ENCODE data around the gene UCK1.

Gene UCK1

GRCh38 chr9:131476777-131477345 lies 54.2 kb downstream of the UCK1 start:
- DNase-seq (ENCODE audit: low read depth in 2 of 2), result no peak

- no peak for DNase-seq (ENCODE audit: low read depth in 2 of 2)
These were observed 54.9 kb downstream of the UCK1 start for GRCh38 chr9:131475956-131476776.

DNA sequence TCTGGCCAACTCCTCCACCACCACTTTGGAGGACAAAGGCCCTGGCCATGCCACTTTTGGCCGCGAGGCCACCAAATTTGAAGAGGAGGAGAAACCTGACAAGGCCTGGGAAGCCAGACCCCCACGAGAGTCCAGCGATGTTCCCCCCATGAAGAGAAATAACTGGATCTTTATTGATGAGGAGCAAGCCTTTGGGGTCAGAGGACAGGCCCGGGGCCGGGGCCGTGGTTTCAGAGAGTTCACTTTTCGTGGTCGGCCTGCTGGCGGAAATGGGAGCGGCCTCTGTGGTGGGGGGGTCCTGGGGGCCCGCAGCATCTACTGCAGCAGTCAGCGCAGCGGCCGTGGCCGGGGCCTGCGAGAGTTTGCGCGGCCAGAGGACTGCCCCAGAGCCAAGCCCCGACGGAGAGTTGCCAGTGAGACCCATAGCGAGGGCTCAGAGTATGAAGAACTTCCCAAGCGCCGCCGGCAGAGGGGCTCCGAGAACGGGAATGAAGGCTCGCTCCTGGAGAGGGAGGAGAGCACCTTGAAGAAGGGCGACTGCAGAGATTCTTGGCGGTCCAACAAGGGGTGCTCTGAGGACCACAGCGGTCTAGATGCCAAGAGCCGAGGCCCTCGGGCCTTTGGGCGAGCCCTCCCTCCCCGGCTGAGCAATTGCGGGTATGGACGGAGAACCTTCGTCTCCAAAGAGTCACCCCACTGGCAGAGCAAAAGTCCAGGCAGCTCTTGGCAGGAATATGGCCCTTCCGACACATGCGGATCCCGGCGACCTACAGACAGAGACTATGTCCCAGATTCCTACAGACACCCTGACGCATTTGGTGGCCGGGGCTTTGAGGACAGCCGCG lies 55.7 kb downstream of the UCK1 start:
- no peak for DNase-seq (ENCODE audit: low read depth in 2 of 2)

DNA sequence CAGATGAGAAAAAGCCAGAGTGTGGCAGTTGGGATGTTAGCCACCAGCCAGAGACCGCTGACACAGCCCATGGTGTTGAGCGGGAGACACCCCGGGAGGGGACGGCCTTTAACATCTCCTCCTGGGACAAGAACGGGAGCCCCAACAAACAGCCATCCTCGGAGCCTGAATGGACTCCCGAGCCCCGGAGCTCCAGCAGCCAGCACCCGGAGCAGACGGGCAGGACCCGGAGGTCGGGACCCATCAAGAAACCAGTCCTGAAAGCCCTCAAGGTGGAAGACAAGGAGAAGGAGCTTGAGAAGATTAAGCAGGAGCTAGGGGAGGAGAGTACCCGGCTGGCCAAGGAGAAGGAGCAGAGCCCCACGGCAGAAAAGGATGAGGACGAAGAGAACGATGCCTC lies 56.4 kb downstream of the UCK1 start:
- DNase-seq (ENCODE audit: low read depth in 2 of 2), result no peak

DNA sequence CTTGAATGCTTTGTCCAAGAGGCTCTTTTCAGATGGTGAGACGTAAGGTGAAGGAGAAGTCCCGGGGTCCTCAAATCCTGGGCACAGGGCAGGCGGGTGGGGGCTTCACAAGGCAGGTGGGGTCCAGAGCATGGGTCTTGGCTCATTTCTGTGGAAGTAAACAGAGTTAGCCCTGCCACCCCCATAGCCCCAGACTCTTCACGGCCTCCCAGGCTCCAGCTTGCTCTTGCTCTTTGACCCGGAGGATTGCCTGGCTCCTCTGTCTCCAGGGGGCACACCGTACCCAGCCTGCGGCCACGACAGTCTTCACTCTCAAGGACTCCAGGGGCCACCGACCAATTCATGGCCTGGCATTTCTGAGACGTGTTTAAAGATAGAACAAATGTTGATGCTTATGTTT lies 57.2 kb downstream of the UCK1 start:
- no peak for DNase-seq (ENCODE audit: low read depth in 2 of 2)

Measured in fibroblast of skin of left biceps (primary cell).